A549 (cell line): Measurements from ENCODE around the gene PRSS2. TPM values are rescaled to one million over a fixed set of nuclear protein-coding genes. Genes with fewer than 3 reads are reported as not detected.
"Not testable (repeated sequence)": the region's sequence is repeated elsewhere in the genome, so short reads cannot be mapped to it uniquely, and the experiment has no call there.

Experiments
- ATAC-seq, 2 experiments: fragments of 200-7000 bp in 1 of 2; fragments of >200 bp in 1 of 2; cut with Nextera tagmentation in 1 of 2; cut with Tn5 transposase in 1 of 2; 3 replicates each; pipeline versions ENCODE4 v1.8.0 to v1.9.1; 2018 to 2020; ENCODE audit warnings: mild to moderate bottlenecking in 1 of 2, moderate library complexity in 1 of 2
- CTCF ChIA-PET: fragments of 300-600 bp; sonication (Branson Sonifier 250); formaldehyde crosslinking; extraction: SDS; loops from one replicate; lab custom pipeline; 2021; ENCODE audit warnings: antibody characterized with exemption, inconsistent platforms; lab: Yijun Ruan, JAX
- POLR2A ChIA-PET: fragments of 350-600 bp; formaldehyde crosslinking; extraction: SDS; loops from one replicate; lab custom pipeline; 2021; ENCODE audit warnings: antibody characterized with exemption, inconsistent platforms; lab: Yijun Ruan, JAX
- DNase-seq, 2 experiments: peaks; one replicate each; pipeline versions ENCODE4 v3.0.0 to v3.0.0-alpha.2; 2011 to 2016; ENCODE audit warnings: low read depth in 1 of 2, low spot score in 1 of 2
- FAIRE-seq: peaks from 2 replicates; lab custom pipeline; 2011; peaks lifted over from hg19 to GRCh38; lab: Jason Lieb, UNC
- H3K27ac ChIP-seq, 2 experiments: fragments of >200 bp; sonication (Bioruptor Twin); formaldehyde crosslinking; 3 replicates each; pipeline ENCODE4 v1.5.1; 2016 to 2017
- H3K4me1 ChIP-seq: fragments of >200 bp; sonication (Bioruptor Twin); formaldehyde crosslinking; 3 replicates; pipeline ENCODE4 v1.6.1; 2016
- H3K4me2 ChIP-seq: fragments of >200 bp; sonication (Bioruptor Twin); formaldehyde crosslinking; 3 replicates; pipeline ENCODE4 v1.6.1; 2016
- H3K4me3 ChIP-seq: fragments of >200 bp; sonication (Bioruptor Twin); formaldehyde crosslinking; 3 replicates; pipeline ENCODE4 v1.5.1; 2016
- H3K9me3 ChIP-seq: fragments of >200 bp; sonication (Bioruptor Twin); formaldehyde crosslinking; 3 replicates; pipeline ENCODE4 v1.6.1; 2016
- BHLHE40 ChIP-seq: IDR thresholded peaks from 2 replicates; pipeline ENCODE4 v1.6.1; 2012; ENCODE audit warnings: low read depth, low read length, inconsistent platforms
- CBX2 ChIP-seq: fragments of 200-600 bp; sonication (generic); IDR thresholded peaks from 2 replicates; pipeline ENCODE4 v1.6.1; 2016; ENCODE audit warnings: low read depth, mild to moderate bottlenecking, borderline replicate concordance
- CHD2 ChIP-seq: fragments of 150-350 bp; IDR thresholded peaks from 2 replicates; pipeline ENCODE4 v1.6.1; 2014; ENCODE audit warnings: low read length; ENCODE audit not compliant: partially characterized antibody
- CHD4 ChIP-seq: fragments of 200-600 bp; sonication (generic); IDR thresholded peaks from 2 replicates; pipeline ENCODE4 v1.6.1; 2016; ENCODE audit warnings: antibody characterized with exemption, mild to moderate bottlenecking, borderline replicate concordance
- ESRRA ChIP-seq: fragments of 150-350 bp; IDR thresholded peaks from 2 replicates; pipeline ENCODE4 v1.6.1; 2014; ENCODE audit warnings: mild to moderate bottlenecking, low read length, borderline replicate concordance
- FOXS1 ChIP-seq: fragments of 250-450 bp; sonication (Bioruptor Pico); IDR thresholded peaks from 2 replicates; pipeline ENCODE4 v1.5.0; 2020; ENCODE audit warnings: mild to moderate bottlenecking, moderate library complexity
- GATA3 ChIP-seq: IDR thresholded peaks from 2 replicates; pipeline ENCODE4 v1.6.1; 2012; ENCODE audit warnings: borderline replicate concordance
- HDAC2 ChIP-seq: fragments of 200-600 bp; sonication (generic); IDR thresholded peaks from 2 replicates; pipeline ENCODE4 v1.6.1; 2016
- HEYL ChIP-seq: fragments of 250-450 bp; sonication (Bioruptor Pico); IDR thresholded peaks from 2 replicates; pipeline ENCODE4 v1.8.0; 2021; ENCODE audit warnings: mild to moderate bottlenecking, moderate library complexity
- HOXB13 ChIP-seq: fragments of 250-450 bp; sonication (Bioruptor Pico); IDR thresholded peaks from 2 replicates; pipeline ENCODE4 v1.5.0; 2020; ENCODE audit warnings: low read depth, mild to moderate bottlenecking, moderate library complexity
- HOXB5 ChIP-seq: fragments of 250-450 bp; sonication (Bioruptor Pico); IDR thresholded peaks from 2 replicates; pipeline ENCODE4 v1.5.0; 2020; ENCODE audit warnings: mild to moderate bottlenecking, moderate library complexity
- KDM5A ChIP-seq: fragments of 200-600 bp; sonication (generic); IDR thresholded peaks from 2 replicates; pipeline ENCODE4 v1.6.1; 2016; ENCODE audit warnings: antibody characterized with exemption, mild to moderate bottlenecking
- MAFK ChIP-seq: fragments of 450-650 bp; IDR thresholded peaks from 2 replicates; pipeline ENCODE4 v1.6.1; 2014; ENCODE audit not compliant: partially characterized antibody
- MYC ChIP-seq: IDR thresholded peaks from 2 replicates; pipeline ENCODE4 v1.6.1; 2012; ENCODE audit warnings: mild to moderate bottlenecking, inconsistent platforms, low read length, improper control_type of control experiment, borderline replicate concordance
- NFE2L2 ChIP-seq: fragments of 150-350 bp; conservative IDR thresholded peaks from 2 replicates; pipeline ENCODE4 v1.6.1; 2014; ENCODE audit warnings: low read length
- NPAS2 ChIP-seq: fragments of 250-450 bp; sonication (Bioruptor Pico); IDR thresholded peaks from 2 replicates; pipeline ENCODE4 v1.8.0; 2022; ENCODE audit warnings: mild to moderate bottlenecking, moderate library complexity, borderline replicate concordance
- RARB ChIP-seq: fragments of 250-450 bp; sonication (Bioruptor Pico); IDR thresholded peaks from 2 replicates; pipeline ENCODE4 v1.8.0; 2021; ENCODE audit warnings: mild to moderate bottlenecking, moderate library complexity
- RNF2 ChIP-seq: fragments of 200-600 bp; sonication (generic); IDR thresholded peaks from 2 replicates; pipeline ENCODE4 v1.6.1; 2016; ENCODE audit warnings: low read depth, mild to moderate bottlenecking, antibody characterized with exemption, moderate library complexity, borderline replicate concordance
- SMC3 ChIP-seq: fragments of >200 bp; sonication (Bioruptor Twin); formaldehyde crosslinking; IDR thresholded peaks from 3 replicates; pipeline ENCODE4 v1.6.1; 2018; ENCODE audit warnings: inconsistent platforms
- TFCP2L1 ChIP-seq: fragments of 250-450 bp; sonication (Bioruptor Pico); IDR thresholded peaks from 2 replicates; pipeline ENCODE4 v1.5.0; 2021; ENCODE audit warnings: mild to moderate bottlenecking
- TP53 ChIP-seq: fragments of 250-450 bp; sonication (Bioruptor Pico); IDR thresholded peaks from 2 replicates; pipeline ENCODE4 v1.5.0; 2021; ENCODE audit warnings: mild to moderate bottlenecking, moderate library complexity
- ZSCAN20 ChIP-seq: fragments of 250-450 bp; sonication (Bioruptor Pico); IDR thresholded peaks from 2 replicates; pipeline ENCODE4 v1.8.0; 2022; ENCODE audit warnings: mild to moderate bottlenecking, moderate library complexity
- WGBS: methylation state at CpG from one replicate; pipeline ENCODE4 v1.1.6; 2017; ENCODE audit errors: missing lambda C conversion rate; 5-methylcytosine and 5-hydroxymethylcytosine counted together
- polyA plus RNA-seq, 4 experiments: library from polyadenylated mRNA; depleted of rRNA in 3 of 4; stranded (reverse); fragments of >200 nt; fragmentation: RNase III in 1 of 4; extraction: RNeasy Plus Mini Kit Qiagen cat#74134 plus additional on column Dnase treatment in 1 of 4; gene quantifications; 2 replicates in 3 of 4; 3 replicates in 1 of 4; pipeline ENCODE4 v1.2.3, GENCODE V29; 2011 to 2017
- TF ChIP-seq, protein P1 (sequence below): fragments of 250-450 bp; sonication (Bioruptor Pico); IDR thresholded peaks from 2 replicates; pipeline ENCODE4 v1.5.0; 2020; ENCODE audit warnings: low read depth, mild to moderate bottlenecking, moderate library complexity
- TF ChIP-seq, protein P2 (sequence below): fragments of 250-450 bp; sonication (Bioruptor Pico); IDR thresholded peaks from 2 replicates; pipeline ENCODE4 v1.5.0; 2021; ENCODE audit warnings: mild to moderate bottlenecking, moderate library complexity, borderline replicate concordance
- TF ChIP-seq, protein P3 (sequence below): fragments of >200 bp; sonication (Bioruptor Twin); formaldehyde crosslinking; IDR thresholded peaks from 3 replicates; pipeline ENCODE4 v1.5.1; 2016
- TF ChIP-seq, protein P4 (sequence below): fragments of 450-650 bp; IDR thresholded peaks from 2 replicates; pipeline ENCODE4 v1.6.1; 2014; ENCODE audit warnings: antibody characterized with exemption

Gene PRSS2
- polyA plus RNA-seq, 2 of the 4 experiments (the other 2 are of a cell fraction) = not detected

DNA sequence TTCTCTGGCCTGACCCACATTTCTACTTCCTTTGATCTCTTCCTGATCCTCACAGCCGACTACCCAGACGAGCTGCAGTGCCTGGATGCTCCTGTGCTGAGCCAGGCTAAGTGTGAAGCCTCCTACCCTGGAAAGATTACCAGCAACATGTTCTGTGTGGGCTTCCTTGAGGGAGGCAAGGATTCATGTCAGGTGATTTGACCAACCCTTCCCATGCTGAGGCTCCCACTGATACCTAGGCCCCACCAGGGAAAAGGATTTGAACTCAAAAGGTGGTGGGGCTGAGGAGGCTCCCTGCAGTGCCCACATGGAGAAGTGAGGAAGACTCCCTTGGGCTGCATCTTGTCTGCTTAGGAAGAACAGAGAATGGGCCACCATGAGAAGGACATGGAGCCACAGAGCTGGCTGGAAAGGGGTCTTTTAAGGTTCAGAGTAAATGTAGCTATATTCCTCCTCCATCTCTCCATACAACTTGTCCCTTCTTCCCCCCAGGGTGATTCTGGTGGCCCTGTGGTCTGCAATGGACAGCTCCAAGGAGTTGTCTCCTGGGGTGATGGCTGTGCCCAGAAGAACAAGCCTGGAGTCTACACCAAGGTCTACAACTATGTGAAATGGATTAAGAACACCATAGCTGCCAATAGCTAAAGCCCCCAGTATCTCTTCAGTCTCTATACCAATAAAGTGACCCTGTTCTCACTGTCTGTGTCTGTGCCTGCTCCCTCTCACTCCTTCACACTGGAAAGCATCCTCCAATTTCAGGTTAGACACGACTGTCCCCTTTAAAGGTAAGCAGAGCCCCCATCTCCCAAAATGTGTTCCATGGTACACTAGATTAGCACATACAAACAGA, 18.2 kb upstream of the PRSS2 start:
- no peaks in the 10 kb centered on the region for H3K4me1 ChIP-seq
- H3K4me3 ChIP-seq = no peak overlapping the region
- H3K4me2 ChIP-seq = no peak overlapping the region
- ChIA-PET POLR2A (no interaction called here), CTCF (interaction anchor here (0.9 kb wide), 1 partner anchor 31 kb away, joined by 4 read pairs; no protein-coding TSS in a partner anchor)
- H3K9me3 ChIP-seq = no peaks in the 10 kb centered on the region
- DNase-seq = no peak
- no peak for TF ChIP-seq FOXS1 (CRISPR knock-in tag)
- no peak for TF ChIP-seq CBX2
- no peak for TF ChIP-seq BHLHE40
- no peak for TF ChIP-seq ESRRA
- TF ChIP-seq MAFK = no peak
- TF ChIP-seq CHD4 = no peak
- TF ChIP-seq HEYL = no peak
- TF ChIP-seq CHD2 = no peak
- TF ChIP-seq HOXB13 (CRISPR knock-in tag) = no peak
- no peak for TF ChIP-seq HDAC2
- TF ChIP-seq NFE2L2 = no peak
- no peak for TF ChIP-seq TFCP2L1 (CRISPR knock-in tag)
- TF ChIP-seq, protein P1, sequence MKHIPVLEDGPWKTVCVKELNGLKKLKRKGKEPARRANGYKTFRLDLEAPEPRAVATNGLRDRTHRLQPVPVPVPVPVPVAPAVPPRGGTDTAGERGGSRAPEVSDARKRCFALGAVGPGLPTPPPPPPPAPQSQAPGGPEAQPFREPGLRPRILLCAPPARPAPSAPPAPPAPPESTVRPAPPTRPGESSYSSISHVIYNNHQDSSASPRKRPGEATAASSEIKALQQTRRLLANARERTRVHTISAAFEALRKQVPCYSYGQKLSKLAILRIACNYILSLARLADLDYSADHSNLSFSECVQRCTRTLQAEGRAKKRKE (CRISPR knock-in tag) = no peak
- no peak for TF ChIP-seq SMC3
- TF ChIP-seq GATA3 = no peak
- TF ChIP-seq RARB (CRISPR knock-in tag) = no peak
- TF ChIP-seq, protein P2, sequence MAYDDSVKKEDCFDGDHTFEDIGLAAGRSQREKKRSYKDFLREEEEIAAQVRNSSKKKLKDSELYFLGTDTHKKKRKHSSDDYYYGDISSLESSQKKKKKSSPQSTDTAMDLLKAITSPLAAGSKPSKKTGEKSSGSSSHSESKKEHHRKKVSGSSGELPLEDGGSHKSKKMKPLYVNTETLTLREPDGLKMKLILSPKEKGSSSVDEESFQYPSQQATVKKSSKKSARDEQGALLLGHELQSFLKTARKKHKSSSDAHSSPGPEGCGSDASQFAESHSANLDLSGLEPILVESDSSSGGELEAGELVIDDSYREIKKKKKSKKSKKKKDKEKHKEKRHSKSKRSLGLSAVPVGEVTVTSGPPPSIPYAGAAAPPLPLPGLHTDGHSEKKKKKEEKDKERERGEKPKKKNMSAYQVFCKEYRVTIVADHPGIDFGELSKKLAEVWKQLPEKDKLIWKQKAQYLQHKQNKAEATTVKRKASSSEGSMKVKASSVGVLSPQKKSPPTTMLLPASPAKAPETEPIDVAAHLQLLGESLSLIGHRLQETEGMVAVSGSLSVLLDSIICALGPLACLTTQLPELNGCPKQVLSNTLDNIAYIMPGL (CRISPR knock-in tag) = no peak
- no peak overlapping the region for H3K27ac ChIP-seq
- FAIRE-seq = no peak
- ATAC-seq = no peak
- WGBS = 0% methylated on average over 3 of the region's 3 CpGs

DNA sequence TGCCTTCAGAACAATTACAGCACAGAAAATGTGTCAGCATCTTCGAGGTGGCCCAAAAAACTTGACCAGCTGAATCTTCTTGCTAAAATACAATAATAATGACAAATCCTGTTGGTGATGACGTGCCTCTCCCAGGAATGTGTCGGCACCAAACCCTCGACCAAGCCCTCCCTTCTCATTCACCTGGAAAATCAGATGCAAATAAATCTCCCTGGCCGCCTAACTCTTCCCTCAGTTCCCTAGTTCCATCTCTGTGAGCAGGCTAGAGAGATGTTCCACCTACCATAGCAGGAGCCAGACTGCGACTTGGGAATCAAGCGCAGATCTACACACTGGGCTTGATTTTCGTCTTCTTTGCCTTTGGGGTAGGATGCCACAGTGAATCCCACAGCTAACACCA, 17.4 kb upstream of the PRSS2 start:
- Histone ChIP-seq H3K27ac (no peak overlapping the region), H3K4me2 (no peak overlapping the region), H3K9me3 (no peaks in the 10 kb centered on the region), H3K4me3 (no peak overlapping the region), H3K4me1 (no peaks in the 10 kb centered on the region)
- no peak for TF ChIP-seq TP53 (CRISPR knock-in tag)
- no peak for TF ChIP-seq KDM5A
- TF ChIP-seq ZSCAN20 = no peak
- no peak for TF ChIP-seq HOXB5 (CRISPR knock-in tag)
- TF ChIP-seq RNF2 = no peak
- no peak for TF ChIP-seq NPAS2
- TF ChIP-seq, protein P1 (CRISPR knock-in tag) = no peak
- TF ChIP-seq, protein P3, sequence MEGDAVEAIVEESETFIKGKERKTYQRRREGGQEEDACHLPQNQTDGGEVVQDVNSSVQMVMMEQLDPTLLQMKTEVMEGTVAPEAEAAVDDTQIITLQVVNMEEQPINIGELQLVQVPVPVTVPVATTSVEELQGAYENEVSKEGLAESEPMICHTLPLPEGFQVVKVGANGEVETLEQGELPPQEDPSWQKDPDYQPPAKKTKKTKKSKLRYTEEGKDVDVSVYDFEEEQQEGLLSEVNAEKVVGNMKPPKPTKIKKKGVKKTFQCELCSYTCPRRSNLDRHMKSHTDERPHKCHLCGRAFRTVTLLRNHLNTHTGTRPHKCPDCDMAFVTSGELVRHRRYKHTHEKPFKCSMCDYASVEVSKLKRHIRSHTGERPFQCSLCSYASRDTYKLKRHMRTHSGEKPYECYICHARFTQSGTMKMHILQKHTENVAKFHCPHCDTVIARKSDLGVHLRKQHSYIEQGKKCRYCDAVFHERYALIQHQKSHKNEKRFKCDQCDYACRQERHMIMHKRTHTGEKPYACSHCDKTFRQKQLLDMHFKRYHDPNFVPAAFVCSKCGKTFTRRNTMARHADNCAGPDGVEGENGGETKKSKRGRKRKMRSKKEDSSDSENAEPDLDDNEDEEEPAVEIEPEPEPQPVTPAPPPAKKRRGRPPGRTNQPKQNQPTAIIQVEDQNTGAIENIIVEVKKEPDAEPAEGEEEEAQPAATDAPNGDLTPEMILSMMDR = no peak
- TF ChIP-seq, protein P4, sequence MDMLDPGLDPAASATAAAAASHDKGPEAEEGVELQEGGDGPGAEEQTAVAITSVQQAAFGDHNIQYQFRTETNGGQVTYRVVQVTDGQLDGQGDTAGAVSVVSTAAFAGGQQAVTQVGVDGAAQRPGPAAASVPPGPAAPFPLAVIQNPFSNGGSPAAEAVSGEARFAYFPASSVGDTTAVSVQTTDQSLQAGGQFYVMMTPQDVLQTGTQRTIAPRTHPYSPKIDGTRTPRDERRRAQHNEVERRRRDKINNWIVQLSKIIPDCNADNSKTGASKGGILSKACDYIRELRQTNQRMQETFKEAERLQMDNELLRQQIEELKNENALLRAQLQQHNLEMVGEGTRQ = no peak
- TF ChIP-seq MYC = no peak
- WGBS = 1% methylated on average over 7 of the region's 8 CpGs
- ATAC-seq = no peak
- FAIRE-seq = no peak
- ChIA-PET CTCF (interaction anchor here (0.6 to 0.9 kb wide), 2 partner anchors 30 to 283 kb away, joined by 3 to 4 read pairs; no protein-coding TSS in a partner anchor), POLR2A (no interaction called here)
- no peak for DNase-seq

DNA sequence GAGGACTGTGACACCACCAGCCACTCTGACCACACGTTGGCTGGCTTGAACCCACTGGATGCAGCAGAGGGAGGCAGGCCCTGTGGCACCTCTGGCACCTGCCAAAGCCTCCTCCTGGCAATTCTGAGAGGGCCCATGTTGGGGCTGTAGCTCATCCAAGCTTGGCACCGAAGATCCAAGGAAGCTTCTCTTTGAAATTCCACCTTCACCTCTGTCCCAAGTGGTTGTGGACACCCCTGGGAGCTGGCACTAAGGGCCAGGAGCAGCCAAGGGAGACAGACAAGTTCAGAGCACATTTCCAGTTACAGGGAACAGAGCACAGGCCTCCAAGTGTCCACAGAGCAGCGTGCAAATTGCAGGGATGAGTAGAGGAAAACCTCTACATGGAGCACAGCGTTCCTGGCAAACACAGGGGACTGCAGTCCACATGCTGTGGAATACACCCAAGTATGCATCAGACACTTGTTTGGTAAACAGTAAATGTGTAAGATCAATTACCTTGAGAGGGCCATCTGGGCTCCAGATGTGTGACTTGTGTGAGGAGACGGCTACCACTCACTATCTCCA, 16.8 kb upstream of the PRSS2 start:
- H3K4me3 ChIP-seq, POLR2A ChIA-PET, DNase-seq, H3K9me3 ChIP-seq, FAIRE-seq, ATAC-seq, H3K27ac ChIP-seq, H3K4me1 ChIP-seq, H3K4me2 ChIP-seq: not testable (repeated sequence)
- CTCF ChIA-PET = interaction anchor here (0.6 kb wide), 1 partner anchor 284 kb away, joined by 3 read pairs; no protein-coding TSS in a partner anchor
- WGBS = 0% methylated on average over 5 of the region's 5 CpGs
